Activated T-cell treated with anti-CD3 and anti-CD28 coated beads, Interleukin-2, amount 50 U/mL, for 24 hours (primary cell): ENCODE measurements around the gene ETS1.

Experiments
- DNase-seq: peaks from one replicate; pipeline ENCODE4 v3.0.0-alpha.2; 2020
- H3K27ac Mint-ChIP-seq: 2 replicates; pipeline ENCODE4 v1.8.0; 2020; ENCODE audit warnings: mild to moderate bottlenecking, mixed read lengths
- H3K27me3 Mint-ChIP-seq: 2 replicates; pipeline ENCODE4 v1.8.0; 2020; ENCODE audit warnings: mixed read lengths
- H3K36me3 Mint-ChIP-seq: 2 replicates; pipeline ENCODE4 v1.8.0; 2020; ENCODE audit warnings: low read depth, mixed read lengths
- H3K4me1 Mint-ChIP-seq: 2 replicates; pipeline ENCODE4 v1.8.0; 2020; ENCODE audit warnings: low read depth, mixed read lengths
- H3K4me3 Mint-ChIP-seq: 2 replicates; pipeline ENCODE4 v1.8.0; 2020; ENCODE audit warnings: mild to moderate bottlenecking, moderate library complexity, mixed read lengths
- H3K9me3 Mint-ChIP-seq: 2 replicates; pipeline ENCODE4 v1.8.0; 2020; ENCODE audit warnings: mixed read lengths

The ETS1 gene

DNA sequence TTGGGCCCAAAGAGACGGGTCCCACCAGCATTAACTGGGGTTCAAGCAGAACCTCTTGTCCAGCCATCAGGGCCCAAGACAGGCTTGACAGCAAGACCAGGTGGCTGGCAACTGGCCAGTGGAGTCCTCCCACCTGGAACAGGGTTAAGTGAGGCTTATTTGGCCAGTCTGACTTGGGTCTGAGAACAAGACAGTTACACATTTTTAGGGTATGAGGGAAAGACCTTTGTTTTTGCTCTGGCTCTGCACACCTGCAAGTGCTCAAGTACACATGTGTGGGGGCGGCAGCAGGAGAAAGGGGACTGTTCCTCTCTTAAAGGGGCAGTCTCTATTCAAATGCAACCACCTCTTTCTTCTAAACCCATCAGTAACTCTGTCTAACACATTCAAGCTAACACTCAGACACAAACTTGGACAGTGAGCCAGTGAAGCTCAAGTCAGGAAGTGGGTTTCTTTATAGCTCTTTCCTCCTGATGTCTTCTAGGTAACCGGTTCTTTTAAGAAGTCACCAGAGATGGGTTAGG, 116.2 kb downstream of the ETS1 start:
- H3K27ac Mint-ChIP-seq = peak overlapping the region; percentile 99
- H3K4me3 Mint-ChIP-seq = peak overlapping the region; percentile 74
- peak; percentile 68 for DNase-seq
- no peaks in the 10 kb centered on the region for H3K9me3 Mint-ChIP-seq
- H3K36me3 Mint-ChIP-seq = peaks cover 100% of the 10 kb centered on the region
- no peaks in the 10 kb centered on the region for H3K27me3 Mint-ChIP-seq
- peaks cover 97% of the 10 kb centered on the region for H3K4me1 Mint-ChIP-seq

DNA sequence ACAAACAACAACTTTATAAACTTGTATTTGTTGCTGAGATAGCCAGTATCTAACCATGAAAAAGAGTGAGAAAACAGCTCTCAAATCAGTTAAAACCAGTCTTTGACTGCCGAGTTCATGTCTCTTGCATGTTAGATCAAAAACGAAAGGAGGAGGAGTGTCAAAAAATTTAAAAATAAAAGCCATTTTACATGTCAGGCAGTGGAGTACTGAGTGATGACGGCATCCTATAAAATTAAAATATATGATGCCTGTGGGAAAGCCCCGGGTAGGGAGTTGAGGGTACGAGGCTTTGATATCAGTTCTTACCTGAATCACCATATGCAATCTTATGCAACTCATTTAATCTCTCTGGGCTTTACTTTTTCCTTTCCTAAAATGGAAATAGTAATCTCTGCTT, 117.3 kb downstream of the ETS1 start:
- DNase-seq = no peak
- Mint-ChIP-seq H3K27ac (peak overlapping the region; percentile 99), H3K9me3 (no peaks in the 10 kb centered on the region), H3K4me1 (peaks cover 97% of the 10 kb centered on the region), H3K4me3 (peak overlapping the region; percentile 71), H3K36me3 (peaks cover 100% of the 10 kb centered on the region), H3K27me3 (no peaks in the 10 kb centered on the region)

DNA sequence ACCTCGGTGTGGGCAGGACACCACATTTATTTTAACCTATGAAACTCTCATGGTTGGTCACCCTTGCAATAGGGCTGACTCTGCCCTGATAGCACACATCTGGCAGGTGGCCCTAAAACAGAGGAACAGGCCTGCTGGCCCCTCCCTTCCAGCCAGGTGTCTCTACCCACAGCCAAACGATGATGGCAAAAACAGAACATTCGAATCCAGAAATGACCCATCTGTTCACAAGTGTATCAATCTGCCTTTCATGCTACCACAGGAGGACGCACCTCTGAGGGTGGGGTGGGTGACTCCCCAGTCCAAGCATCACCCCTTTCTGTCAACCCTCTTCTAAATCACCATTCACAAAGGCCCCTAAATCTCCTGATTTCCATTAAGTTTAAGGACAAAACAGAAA, 118.1 kb downstream of the ETS1 start:
- H3K9me3 Mint-ChIP-seq = no peaks in the 10 kb centered on the region
- peak overlapping the region; percentile 99 for H3K27ac Mint-ChIP-seq
- no peaks in the 10 kb centered on the region for H3K27me3 Mint-ChIP-seq
- DNase-seq = no peak
- H3K4me3 Mint-ChIP-seq = peak overlapping the region; percentile 71
- peaks cover 97% of the 10 kb centered on the region for H3K4me1 Mint-ChIP-seq
- H3K36me3 Mint-ChIP-seq = peaks cover 100% of the 10 kb centered on the region

DNA sequence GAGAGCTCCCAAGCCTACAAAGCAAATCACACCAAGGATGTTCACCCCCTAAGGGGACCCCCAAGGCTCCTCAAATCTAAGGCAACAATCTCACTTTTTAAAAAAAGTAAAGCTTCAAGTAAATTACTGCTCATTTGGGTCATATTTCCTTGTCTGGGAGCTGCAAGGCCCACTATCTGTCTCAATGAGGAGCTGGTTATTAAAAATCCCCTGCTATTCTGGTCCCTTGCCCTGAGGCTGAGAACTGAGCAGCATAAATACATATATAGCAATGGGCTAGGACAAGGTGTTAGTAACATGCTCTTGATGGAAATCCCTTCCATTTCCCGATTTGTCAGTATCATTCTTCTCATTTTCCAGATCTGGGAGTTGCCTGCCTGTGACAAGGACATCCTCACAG, 119.2 kb downstream of the ETS1 start:
- DNase-seq = no peak
- Mint-ChIP-seq H3K36me3 (peaks cover 100% of the 10 kb centered on the region), H3K27me3 (no peaks in the 10 kb centered on the region)

DNA sequence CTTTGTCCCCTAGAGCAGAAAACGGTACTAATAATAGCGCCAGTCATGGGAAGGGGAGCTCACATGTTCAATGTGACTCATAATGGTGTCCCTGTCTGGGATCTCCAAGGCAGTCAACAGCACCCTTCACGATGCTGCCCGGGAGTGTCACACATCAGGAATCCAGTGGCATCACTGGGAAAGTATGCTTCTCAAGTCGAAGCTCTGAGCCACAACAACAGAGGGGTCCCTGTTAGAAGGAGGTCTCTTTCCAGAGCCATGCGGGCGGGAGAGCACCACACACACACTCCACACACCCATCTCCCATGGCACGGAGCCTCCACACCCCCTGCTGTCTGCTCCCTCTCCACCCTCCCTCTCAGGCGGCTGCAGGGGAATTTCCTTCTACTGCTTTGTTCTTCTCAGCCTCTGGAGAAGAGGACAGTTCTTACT, 119.7 kb downstream of the ETS1 start:
- Mint-ChIP-seq H3K27ac (peak overlapping the region; percentile 99), H3K4me1 (peaks cover 97% of the 10 kb centered on the region), H3K9me3 (no peaks in the 10 kb centered on the region), H3K27me3 (no peaks in the 10 kb centered on the region), H3K4me3 (peak overlapping the region; percentile 73), H3K36me3 (peaks cover 100% of the 10 kb centered on the region)
- DNase-seq = no peak

More for the DNA sequence above, 119.2 kb downstream of the ETS1 start:
- H3K9me3 Mint-ChIP-seq = no peaks in the 10 kb centered on the region
- H3K4me3 Mint-ChIP-seq = peak overlapping the region; percentile 73
- H3K4me1 Mint-ChIP-seq = peaks cover 97% of the 10 kb centered on the region
- H3K27ac Mint-ChIP-seq = peak overlapping the region; percentile 99

DNA sequence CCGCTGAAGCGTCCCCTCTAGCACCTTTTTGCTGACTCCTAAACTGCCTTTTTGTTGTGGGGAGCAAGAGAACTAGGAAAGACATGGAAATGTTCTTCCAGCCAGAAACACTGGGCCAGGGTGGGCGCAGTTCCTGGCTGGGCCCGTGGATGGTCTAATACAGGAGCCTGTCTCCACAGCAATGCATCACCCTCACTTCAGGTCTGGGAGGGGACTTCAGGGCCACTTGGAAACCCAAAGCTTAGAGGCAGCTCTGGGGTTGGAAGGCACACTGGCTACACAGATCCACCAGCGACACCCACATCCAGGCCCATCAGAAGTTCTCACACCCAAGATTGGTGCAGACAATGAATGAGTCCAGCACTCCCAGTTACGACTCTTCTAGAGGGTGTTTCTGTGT, 120.3 kb downstream of the ETS1 start:
- H3K27ac Mint-ChIP-seq = peak overlapping the region; percentile 99
- no peak for DNase-seq
- H3K9me3 Mint-ChIP-seq = no peaks in the 10 kb centered on the region
- H3K27me3 Mint-ChIP-seq = no peaks in the 10 kb centered on the region
- H3K4me1 Mint-ChIP-seq = peaks cover 97% of the 10 kb centered on the region
- H3K36me3 Mint-ChIP-seq = peaks cover 100% of the 10 kb centered on the region
- peak overlapping the region; percentile 73 for H3K4me3 Mint-ChIP-seq

DNA sequence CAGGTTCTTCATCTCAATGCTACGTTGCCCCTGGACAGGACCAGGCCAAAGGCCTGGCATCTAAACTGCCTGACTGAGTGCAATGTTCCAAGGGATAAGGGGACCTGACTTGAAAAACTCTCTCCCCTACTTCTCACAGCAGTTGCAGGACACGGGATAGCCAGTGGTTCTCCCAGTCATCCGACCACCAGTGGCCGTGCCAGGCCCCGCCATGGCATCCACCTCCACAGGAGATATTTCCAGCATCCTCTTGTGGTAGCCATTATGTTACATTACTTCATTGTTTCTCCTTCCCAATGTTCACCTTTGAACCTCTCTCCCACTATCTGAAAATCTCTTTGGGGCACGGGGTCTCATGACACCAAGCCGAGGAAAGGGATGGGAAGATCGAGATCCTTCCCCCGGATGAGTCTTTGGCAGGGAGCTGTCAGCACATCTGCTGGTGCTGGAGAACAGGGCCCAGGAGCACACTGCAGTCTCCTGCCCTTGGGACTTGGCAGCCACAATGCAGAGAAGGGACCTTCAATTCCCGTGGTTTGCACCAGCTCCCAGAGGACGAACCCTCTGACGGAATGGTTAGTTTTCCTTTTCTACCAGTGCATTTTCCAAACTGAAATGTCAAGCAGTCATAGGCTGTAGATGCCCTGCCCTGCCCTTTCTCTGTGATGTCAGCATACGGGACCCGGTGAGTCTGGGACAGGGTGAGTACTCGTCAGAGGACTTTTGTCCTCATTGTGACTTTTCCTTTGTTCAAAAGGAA, 121.2 kb downstream of the ETS1 start:
- Mint-ChIP-seq H3K4me1 (peaks cover 96% of the 10 kb centered on the region), H3K36me3 (peaks cover 100% of the 10 kb centered on the region), H3K27ac (peak overlapping the region; percentile 99), H3K4me3 (peak overlapping the region; percentile 73), H3K9me3 (no peaks in the 10 kb centered on the region), H3K27me3 (no peaks in the 10 kb centered on the region)
- no peak for DNase-seq

DNA sequence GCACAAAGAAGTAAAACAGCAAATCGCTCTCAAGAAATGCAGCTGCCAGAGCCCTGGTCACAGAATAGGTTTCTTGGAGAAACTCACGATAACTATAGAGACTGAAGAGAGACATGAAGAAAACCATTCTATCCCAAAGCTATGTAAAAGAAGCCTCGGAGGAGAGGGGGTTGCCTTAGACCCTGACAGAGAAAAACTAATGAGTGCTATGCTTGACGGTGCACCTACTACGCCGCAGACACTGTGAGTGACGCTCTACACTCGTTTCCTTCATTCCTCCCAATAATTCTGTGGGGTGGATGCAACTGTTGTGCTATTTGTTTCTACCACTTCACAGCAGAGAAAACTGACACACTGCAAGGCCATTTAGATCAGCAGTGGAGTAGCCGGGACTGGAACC, 121.8 kb downstream of the ETS1 start:
- peak overlapping the region; percentile 99 for H3K27ac Mint-ChIP-seq
- peaks cover 100% of the 10 kb centered on the region for H3K36me3 Mint-ChIP-seq
- H3K4me3 Mint-ChIP-seq = peak overlapping the region; percentile 73
- no peaks in the 10 kb centered on the region for H3K9me3 Mint-ChIP-seq
- H3K27me3 Mint-ChIP-seq = no peaks in the 10 kb centered on the region
- DNase-seq = no peak
- peaks cover 97% of the 10 kb centered on the region for H3K4me1 Mint-ChIP-seq

DNA sequence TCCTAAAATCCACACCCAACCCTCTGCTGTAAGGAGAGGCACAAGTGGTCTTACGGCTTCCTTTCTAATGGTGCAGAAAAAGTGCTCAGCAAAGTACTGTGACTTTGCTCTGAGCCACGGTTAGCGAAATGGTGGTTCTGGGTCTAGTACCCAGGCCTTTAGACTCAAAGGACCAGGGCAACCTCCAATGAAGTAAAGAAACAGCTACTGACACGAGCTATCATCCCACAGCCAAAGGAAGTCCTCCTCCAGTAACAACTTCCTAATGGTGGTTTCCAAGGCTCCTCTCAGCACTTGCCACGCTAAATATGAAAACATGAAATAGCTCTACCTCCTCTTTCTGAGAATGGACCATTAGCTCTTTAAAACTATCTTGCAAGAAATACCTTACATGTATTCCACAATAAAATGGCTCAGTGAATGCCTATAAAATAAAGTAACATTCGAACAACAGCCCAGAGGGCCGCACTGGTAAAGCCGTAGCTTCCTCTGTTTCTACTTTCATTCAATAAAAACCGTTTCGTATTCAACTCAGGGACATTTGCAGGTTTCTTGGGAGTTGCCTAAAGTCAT, 122.4 kb downstream of the ETS1 start:
- no peaks in the 10 kb centered on the region for H3K27me3 Mint-ChIP-seq
- H3K27ac Mint-ChIP-seq = peak overlapping the region; percentile 99
- peaks cover 99% of the 10 kb centered on the region for H3K4me1 Mint-ChIP-seq
- H3K9me3 Mint-ChIP-seq = no peaks in the 10 kb centered on the region
- no peak for DNase-seq
- H3K4me3 Mint-ChIP-seq = peak overlapping the region; percentile 73
- H3K36me3 Mint-ChIP-seq = peaks cover 100% of the 10 kb centered on the region

DNA sequence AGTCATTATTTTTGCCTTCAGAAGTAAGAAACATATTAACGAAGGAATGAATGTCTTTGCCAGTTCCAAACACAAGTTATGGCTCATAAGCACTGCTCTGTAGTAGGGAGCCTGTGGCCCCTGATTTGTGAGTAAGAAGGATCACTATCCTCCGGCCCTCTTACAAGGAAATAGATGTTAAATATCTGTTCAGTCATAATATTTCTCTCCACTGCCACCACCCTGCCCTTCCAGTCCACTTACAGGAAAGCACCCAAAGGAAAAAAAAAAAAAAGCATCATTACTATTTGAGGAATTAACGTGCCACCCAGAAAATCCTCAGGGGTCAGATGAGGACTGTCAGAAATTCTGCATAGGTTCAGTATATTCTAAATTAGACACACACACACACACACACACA, 123.4 kb downstream of the ETS1 start:
- Mint-ChIP-seq H3K36me3 (peaks cover 99% of the 10 kb centered on the region), H3K4me3 (peak overlapping the region; percentile 73), H3K4me1 (peaks cover 98% of the 10 kb centered on the region), H3K27ac (peak overlapping the region; percentile 99), H3K9me3 (no peaks in the 10 kb centered on the region), H3K27me3 (no peaks in the 10 kb centered on the region)
- no peak for DNase-seq

DNA sequence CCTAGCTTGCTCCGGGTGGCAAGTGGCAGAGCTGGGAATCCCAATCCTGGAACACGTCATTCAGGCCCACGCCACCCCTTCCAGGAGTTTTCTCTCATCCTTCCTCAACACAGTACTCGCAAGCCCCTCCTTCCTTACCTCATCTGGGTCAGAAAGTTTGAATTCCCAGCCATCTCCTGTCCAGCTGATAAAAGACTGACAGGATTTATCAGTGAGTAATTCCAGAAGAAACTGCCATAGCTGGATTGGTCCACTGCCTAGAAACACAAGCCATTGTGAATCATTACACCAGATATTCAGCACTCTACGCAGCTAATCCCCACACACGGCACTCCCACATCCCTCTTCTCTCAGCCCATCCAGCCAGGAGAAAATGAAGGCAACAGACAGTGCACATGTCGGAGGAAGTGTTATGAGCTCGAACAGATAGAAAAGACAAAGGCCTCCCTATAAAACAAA, 124.0 kb downstream of the ETS1 start:
- DNase-seq = no peak
- Mint-ChIP-seq H3K27ac (peak overlapping the region; percentile 99), H3K27me3 (no peaks in the 10 kb centered on the region), H3K4me1 (peaks cover 95% of the 10 kb centered on the region), H3K4me3 (peak overlapping the region; percentile 38), H3K36me3 (peaks cover 99% of the 10 kb centered on the region), H3K9me3 (no peaks in the 10 kb centered on the region)

DNA sequence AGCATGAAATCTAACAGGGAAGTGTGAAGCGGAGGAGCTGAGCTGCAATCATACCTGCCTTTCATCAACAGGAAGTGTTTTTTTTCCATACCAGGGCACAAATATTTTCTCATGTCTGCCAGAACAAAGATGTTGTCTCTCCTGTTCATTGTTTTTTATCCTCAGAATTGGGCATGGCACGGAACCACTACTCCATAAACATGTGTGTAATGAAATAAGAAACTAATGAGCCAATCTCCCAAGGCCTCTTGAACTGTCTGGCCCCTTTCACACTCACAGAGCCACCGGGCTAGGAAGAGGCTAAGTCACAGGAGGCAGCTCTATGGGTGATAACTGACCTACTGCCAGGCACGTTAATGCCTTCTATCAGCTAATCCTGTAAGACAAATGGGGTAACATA, 124.4 kb downstream of the ETS1 start:
- Mint-ChIP-seq H3K27me3 (no peaks in the 10 kb centered on the region), H3K36me3 (peaks cover 99% of the 10 kb centered on the region), H3K9me3 (no peaks in the 10 kb centered on the region), H3K4me1 (peaks cover 94% of the 10 kb centered on the region), H3K4me3 (peak overlapping the region; percentile 38), H3K27ac (peak overlapping the region; percentile 99)
- DNase-seq = no peak

DNA sequence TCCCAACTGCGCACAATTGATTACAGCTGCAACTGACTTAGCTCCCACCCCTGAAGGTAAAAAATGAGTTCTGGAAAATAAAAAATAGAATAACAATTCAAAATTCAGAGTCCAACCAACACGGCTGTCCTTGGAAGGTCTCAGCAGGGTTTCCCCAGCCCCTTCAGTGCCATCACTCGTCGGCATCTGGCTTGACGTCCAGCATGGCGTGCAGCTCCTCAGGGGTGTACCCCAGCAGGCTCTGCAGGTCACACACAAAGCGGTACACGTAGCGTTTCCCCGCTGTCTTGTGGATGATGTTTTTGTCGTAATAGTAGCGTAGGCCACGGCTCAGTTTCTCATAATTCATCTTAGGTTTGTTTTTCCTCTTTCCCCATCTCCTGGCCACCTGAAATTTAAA, 125.2 kb downstream of the ETS1 start:
- peaks cover 99% of the 10 kb centered on the region for H3K36me3 Mint-ChIP-seq
- no peaks in the 10 kb centered on the region for H3K27me3 Mint-ChIP-seq
- peaks cover 91% of the 10 kb centered on the region for H3K4me1 Mint-ChIP-seq

DNA sequence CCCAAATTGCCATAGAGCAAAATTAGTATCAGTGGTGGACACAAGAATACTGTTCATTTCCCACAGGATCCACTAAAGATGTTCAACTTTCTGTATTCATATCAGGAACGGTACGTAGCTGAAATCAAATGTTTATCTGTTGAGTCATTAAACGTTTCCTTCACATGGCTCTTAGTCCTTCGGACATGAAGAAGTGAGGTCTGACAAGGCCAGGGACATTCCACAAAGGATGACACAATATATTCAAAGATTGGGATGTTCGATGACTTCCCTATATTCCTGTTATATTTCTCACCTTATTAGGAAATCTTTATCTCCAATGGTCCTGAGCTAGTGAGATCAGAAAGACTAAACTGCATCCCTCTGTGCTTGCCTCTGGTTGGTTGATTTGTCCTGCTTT, 129.0 kb downstream of the ETS1 start:
- Mint-ChIP-seq H3K4me1 (peaks cover 89% of the 10 kb centered on the region), H3K36me3 (peaks cover 98% of the 10 kb centered on the region), H3K27me3 (no peaks in the 10 kb centered on the region), H3K4me3 (no peak overlapping the region), H3K9me3 (no peaks in the 10 kb centered on the region), H3K27ac (peak overlapping the region; percentile 58)
- DNase-seq = no peak

More for the DNA sequence above, 125.2 kb downstream of the ETS1 start:
- no peak for DNase-seq
- no peaks in the 10 kb centered on the region for H3K9me3 Mint-ChIP-seq
- H3K4me3 Mint-ChIP-seq = no peak overlapping the region
- peak overlapping the region; percentile 99 for H3K27ac Mint-ChIP-seq

DNA sequence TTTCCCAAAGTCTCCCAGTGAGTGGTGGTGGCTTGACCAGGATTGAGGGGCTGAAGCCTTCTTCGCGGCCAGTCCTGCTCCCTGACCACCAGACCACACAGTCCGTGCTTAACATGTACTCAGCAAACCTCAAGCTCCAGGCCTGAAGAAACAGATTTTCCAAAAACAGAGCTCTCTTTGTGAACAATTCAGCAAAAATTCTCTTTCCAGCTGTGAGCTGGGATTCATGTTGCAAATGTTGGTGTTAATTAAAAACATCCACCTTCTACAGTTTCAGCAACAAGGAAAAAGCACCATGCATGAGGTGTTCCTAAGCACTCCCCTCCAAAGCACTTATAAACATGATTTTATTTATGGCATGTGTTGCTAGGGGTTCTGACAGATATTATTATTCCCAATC, 129.5 kb downstream of the ETS1 start:
- Mint-ChIP-seq H3K9me3 (no peaks in the 10 kb centered on the region), H3K27ac (peak overlapping the region; percentile 58), H3K4me3 (no peak overlapping the region), H3K27me3 (no peaks in the 10 kb centered on the region), H3K4me1 (peaks cover 89% of the 10 kb centered on the region), H3K36me3 (peaks cover 94% of the 10 kb centered on the region)
- DNase-seq = no peak
